ENCODE results near the gene SCAF4. TPM values are rescaled to one million over a fixed set of nuclear protein-coding genes. Genes with fewer than 3 reads are reported as not detected.
"Not testable (repeated sequence)": the region's sequence is repeated elsewhere in the genome, so short reads cannot be mapped to it uniquely, and the experiment has no call there.

SCAF4 gene
- total RNA-seq, 4 donors from 2014 or later: 23.2 to 31.0 (median 26.8) TPM

GRCh38 chr21:31766899-31767298, 35.0 kb upstream of the SCAF4 start:
- intact Hi-C loops (cut with DNase I; ENCODE audit: low total_unique reads): no loop called here
- in situ Hi-C loops (cut with MboI; ENCODE audit: low pct_ligation_motif_present in 1 of 4, low pct_unique_long_range_greater_than_20kb in 1 of 4, low sequenced_read_pairs in 3 of 4): no loop called here
- H3K4me1 ChIP-seq: peaks cover 0 to 5% (median 0%) of the 10 kb centered on the region in 4 donors

GRCh38 chr21:31765850-31766249, 33.9 kb upstream of the SCAF4 start:
- H3K27me3 ChIP-seq; H3K27ac ChIP-seq; H3K36me3 ChIP-seq; DNase-seq; intact Hi-C loops (cut with DNase I; ENCODE audit: low total_unique reads); H3K4me3 ChIP-seq; in situ Hi-C loops (cut with MboI; ENCODE audit: low pct_ligation_motif_present in 1 of 4, low pct_unique_long_range_greater_than_20kb in 1 of 4, low sequenced_read_pairs in 3 of 4); H3K4me1 ChIP-seq; H3K9me3 ChIP-seq: not testable (repeated sequence)
- 85% methylated on average over 6 of the region's 6 CpGs; no CpG with 5 or more reads in 1 of the 2 donors for WGBS, 2 donors (ENCODE audit: low coverage in 1 of 2)

More at GRCh38 chr21:31766899-31767298, 35.0 kb upstream of the SCAF4 start:
- Histone ChIP-seq H3K27me3 (no peaks in the 10 kb centered on the region), H3K36me3 (no peaks in the 10 kb centered on the region), H3K27ac (no peak overlapping the region), H3K9me3 (no peaks in the 10 kb centered on the region), H3K4me3 (no peak overlapping the region)
- 69 to 79% methylated on average over 3 of the region's 3 CpGs for WGBS, 2 donors (ENCODE audit: low coverage in 1 of 2)
- TF ChIP-seq POLR2A (IDR thresholded peaks at IDR 0.05) (no peak), EP300 (IDR thresholded peaks at IDR 0.05; ENCODE audit: low read depth) (no peak), POLR2AphosphoS5 (IDR thresholded peaks at IDR 0.05) (no peak), CTCF (IDR thresholded peaks at IDR 0.05) (no peak)
- no peak for DNase-seq

- Histone ChIP-seq H3K36me3 (no peaks in the 10 kb centered on the region), H3K4me1 (no peaks in the 10 kb centered on the region), H3K27me3 (no peaks in the 10 kb centered on the region), H3K9me3 (no peaks in the 10 kb centered on the region), H3K4me3 (no peak overlapping the region), H3K27ac (no peak overlapping the region)
- in situ Hi-C loops (cut with MboI; ENCODE audit: low pct_ligation_motif_present in 1 of 4, low pct_unique_long_range_greater_than_20kb in 1 of 4, low sequenced_read_pairs in 3 of 4) (no loop called here), intact Hi-C loops (cut with DNase I; ENCODE audit: low total_unique reads) (no loop called here)
- TF ChIP-seq POLR2A (IDR thresholded peaks at IDR 0.05) (no peak), EP300 (IDR thresholded peaks at IDR 0.05; ENCODE audit: low read depth) (no peak), POLR2AphosphoS5 (IDR thresholded peaks at IDR 0.05) (no peak), CTCF (IDR thresholded peaks at IDR 0.05) (no peak)
- no peak for DNase-seq
- WGBS, 2 donors (ENCODE audit: low coverage in 1 of 2): 93 to 96% methylated on average over 3 to 4 of the region's 4 CpGs
These were observed 29.0 kb upstream of the SCAF4 start for GRCh38 chr21:31760931-31761330.

- no peak overlapping the region for H3K27ac ChIP-seq
- intact Hi-C loops (cut with DNase I; ENCODE audit: low total_unique reads): no loop called here
- in situ Hi-C loops (cut with MboI; ENCODE audit: low pct_ligation_motif_present in 1 of 4, low pct_unique_long_range_greater_than_20kb in 1 of 4, low sequenced_read_pairs in 3 of 4): no loop called here
- no peaks in the 10 kb centered on the region for H3K4me1 ChIP-seq
- H3K27me3 ChIP-seq: no peaks in the 10 kb centered on the region
- whole genome bisulfite sequencing, 2 donors (ENCODE audit: low coverage in 1 of 2): 88% methylated on average over 1 of the region's 1 CpG
- no peak for DNase-seq
- TF ChIP-seq POLR2A (IDR thresholded peaks at IDR 0.05): no peak
- no peak overlapping the region for H3K4me3 ChIP-seq
- H3K36me3 ChIP-seq: no peaks in the 10 kb centered on the region
- no peaks in the 10 kb centered on the region for H3K9me3 ChIP-seq
These were observed 24.9 kb upstream of the SCAF4 start for GRCh38 chr21:31756787-31757186.

- intact Hi-C loops (cut with DNase I; ENCODE audit: low total_unique reads): no loop called here
- 73 to 83% methylated on average over 5 to 6 of the region's 6 CpGs for WGBS, 2 donors (ENCODE audit: low coverage in 1 of 2)
These were observed 23.1 kb upstream of the SCAF4 start for GRCh38 chr21:31755027-31755426.

More at GRCh38 chr21:31755027-31755426, 23.1 kb upstream of the SCAF4 start:
- Histone ChIP-seq H3K4me3 (no peak overlapping the region), H3K36me3 (no peaks in the 10 kb centered on the region), H3K27me3 (no peaks in the 10 kb centered on the region), H3K4me1 (no peaks in the 10 kb centered on the region), H3K27ac (no peak overlapping the region), H3K9me3 (no peaks in the 10 kb centered on the region)
- TF ChIP-seq EP300 (IDR thresholded peaks at IDR 0.05; ENCODE audit: low read depth) (no peak), CTCF (IDR thresholded peaks at IDR 0.05) (no peak), POLR2AphosphoS5 (IDR thresholded peaks at IDR 0.05) (no peak)
- in situ Hi-C loops (cut with MboI; ENCODE audit: low pct_ligation_motif_present in 1 of 4, low pct_unique_long_range_greater_than_20kb in 1 of 4, low sequenced_read_pairs in 3 of 4): no loop called here
- DNase-seq: no peak

All from transverse colon (tissue), 4 donors.